HepG2 (cell line): ENCODE data around the gene CLEC4M. TPM values are rescaled to one million over a fixed set of nuclear protein-coding genes. Genes with fewer than 3 reads are reported as not detected.

Source experiments
- ATAC-seq: fragments of 200-7000 bp; cut with Tn5 transposase; 3 replicates; pipeline ENCODE4 v1.9.1; 2020; ENCODE audit warnings: mild to moderate bottlenecking, moderate library complexity
- BruUV-seq: library from RNA; stranded (reverse); fragments of 400-500 nt; replicated peaks from 2 replicates; lab custom pipeline; 2021; lab: Mats Ljungman, UMichigan
- CTCF ChIA-PET: fragments of 300-600 bp; formaldehyde crosslinking; extraction: SDS; loops from one replicate; lab custom pipeline; 2021; ENCODE audit warnings: low total read pairs, inconsistent platforms, low intra/inter-chr PET ratio; lab: Yijun Ruan, JAX
- POLR2A ChIA-PET: fragments of 350-600 bp; sonication (Branson Sonifier 250); formaldehyde crosslinking; loops from one replicate; lab custom pipeline; 2020; ENCODE audit warnings: antibody characterized with exemption, inconsistent platforms; lab: Yijun Ruan, JAX
- DNase-seq: peaks from one replicate; pipeline ENCODE4 v3.0.0-alpha.2; 2015; ENCODE audit warnings: low spot score
- FAIRE-seq: peaks from 3 replicates; lab custom pipeline; 2011; peaks lifted over from hg19 to GRCh38; lab: Jason Lieb, UNC
- H2AFZ ChIP-seq: one replicate; pipeline ENCODE4 v1.6.1; 2011; ENCODE audit warnings: low read length, inconsistent platforms
- H3K27ac ChIP-seq: fragments of 300-600 bp; 3 replicates; pipeline ENCODE4 v1.8.0; 2011; ENCODE audit warnings: mixed run types, mild to moderate bottlenecking, mixed read lengths, low read length, inconsistent platforms; ENCODE audit not compliant: insufficient read depth; ENCODE audit errors: extremely low read length
- H3K27me3 ChIP-seq, 2 experiments: fragments of 200-600 bp in 1 of 2; 2 replicates in 1 of 2; 3 replicates in 1 of 2; pipeline versions ENCODE4 v1.6.0 to v1.8.0; 2011; ENCODE audit warnings: low read length in 2 of 2, mild to moderate bottlenecking in 2 of 2, moderate library complexity in 2 of 2, inconsistent platforms in 1 of 2; ENCODE audit not compliant: insufficient read depth in 2 of 2, control insufficient read depth in 1 of 2
- H3K36me3 ChIP-seq, 2 experiments: fragments of 200-600 bp in 1 of 2; replicated peaks in 1 of 2; 2 replicates in 1 of 2; 3 replicates in 1 of 2; pipeline versions ENCODE4 v1.5.1 to v1.8.0; 2011; ENCODE audit warnings: low read length in 2 of 2, inconsistent platforms in 1 of 2; ENCODE audit not compliant: insufficient read depth in 2 of 2, control insufficient read depth in 1 of 2
- H3K4me1 ChIP-seq: 2 replicates; pipeline ENCODE4 v1.5.1; 2012; ENCODE audit warnings: low read length, inconsistent platforms; ENCODE audit not compliant: insufficient read depth
- H3K4me2 ChIP-seq: 2 replicates; pipeline ENCODE4 v1.6.0; 2011; ENCODE audit warnings: low read depth, low read length, inconsistent platforms
- H3K4me3 ChIP-seq, 3 experiments: fragments of 200-600 bp in 1 of 3; sonication (generic), shearing (Covaris generic) in 1 of 3; replicated peaks in 1 of 3; 2 replicates each; pipeline ENCODE4 v1.5.1; 2011 to 2016; ENCODE audit warnings: low read length in 3 of 3, inconsistent platforms in 2 of 3, low read depth in 2 of 3, mild to moderate bottlenecking in 2 of 3, control low read depth in 1 of 3, mixed read lengths in 1 of 3; ENCODE audit not compliant: insufficient read depth in 1 of 3
- H3K79me2 ChIP-seq: one replicate; pipeline ENCODE4 v1.6.1; 2011; ENCODE audit warnings: low read length, inconsistent platforms; ENCODE audit not compliant: insufficient read depth
- H3K9ac ChIP-seq: 2 replicates; pipeline ENCODE4 v1.6.0; 2011; ENCODE audit warnings: mild to moderate bottlenecking, low read depth, low read length, inconsistent platforms; ENCODE audit not compliant: insufficient read depth
- H3K9me3 ChIP-seq: 2 replicates; pipeline ENCODE4 v1.5.1; 2012; ENCODE audit warnings: mild to moderate bottlenecking, low read length
- H4K20me1 ChIP-seq: 2 replicates; pipeline ENCODE4 v1.6.0; 2011; ENCODE audit warnings: inconsistent platforms, mild to moderate bottlenecking, low read length, moderate library complexity; ENCODE audit not compliant: insufficient read depth
- BCL6 ChIP-seq: IDR thresholded peaks from 2 replicates; pipeline ENCODE4 v1.6.1; 2016; ENCODE audit warnings: missing genetic modification reagents, missing compliant biosample characterization
- CAMTA2 ChIP-seq: sonication (generic); formaldehyde crosslinking; IDR thresholded peaks from 2 replicates; pipeline ENCODE4 v1.4.0; 2020; ENCODE audit warnings: mild to moderate bottlenecking, missing genetic modification reagents, borderline replicate concordance
- CBFB ChIP-seq: sonication (generic); formaldehyde crosslinking; IDR thresholded peaks from 2 replicates; pipeline ENCODE4 v1.4.0; 2020; ENCODE audit warnings: missing genetic modification reagents
- CHD2 ChIP-seq: IDR thresholded peaks from 2 replicates; pipeline ENCODE4 v1.6.1; 2011; ENCODE audit warnings: low read depth, low read length, improper control_type of control experiment
- EEA1 ChIP-seq: sonication (generic); formaldehyde crosslinking; IDR thresholded peaks from 2 replicates; pipeline ENCODE4 v1.5.1; 2020; ENCODE audit warnings: mild to moderate bottlenecking, missing genetic modification reagents, borderline replicate concordance
- HDAC2 ChIP-seq: sonication (generic); formaldehyde crosslinking; IDR thresholded peaks from 2 replicates; pipeline ENCODE4 v1.4.0; 2020; ENCODE audit warnings: missing genetic modification reagents
- IKZF1 ChIP-seq: fragments of 450-650 bp; IDR thresholded peaks from 2 replicates; pipeline ENCODE4 v1.7.1; 2016
- MXD4 ChIP-seq: IDR thresholded peaks from 2 replicates; pipeline ENCODE4 v1.6.1; 2016; ENCODE audit warnings: mild to moderate bottlenecking, missing biosample characterization, missing genetic modification reagents
- REST ChIP-seq, 2 experiments: IDR thresholded peaks; 2 replicates each; pipeline ENCODE4 v1.6.1; 2011 to 2012; ENCODE audit warnings: low read length in 2 of 2, borderline replicate concordance in 1 of 2, low read depth in 1 of 2, mild to moderate bottlenecking in 1 of 2, moderate library complexity in 1 of 2
- SRSF9 ChIP-seq: fragments of 200-400 bp; formaldehyde crosslinking; IDR thresholded peaks from 2 replicates; pipeline ENCODE4 v1.6.1; 2018; ENCODE audit warnings: borderline replicate concordance, mild to moderate bottlenecking, low read depth, low read length; ENCODE audit not compliant: insufficient read depth, poor library complexity, severe bottlenecking
- THAP8 ChIP-seq: sonication (generic); formaldehyde crosslinking; IDR thresholded peaks from 2 replicates; pipeline ENCODE4 v1.5.1; 2020; ENCODE audit warnings: missing genetic modification reagents, mild to moderate bottlenecking, borderline replicate concordance
- ZBTB43 ChIP-seq: sonication (generic); formaldehyde crosslinking; conservative IDR thresholded peaks from 2 replicates; pipeline ENCODE4 v1.4.0; 2020; ENCODE audit warnings: missing genetic modification reagents
- ZNF124 ChIP-seq: sonication (generic); formaldehyde crosslinking; IDR thresholded peaks from 2 replicates; pipeline ENCODE4 v1.4.0; 2020; ENCODE audit warnings: missing genetic modification reagents
- ZNF143 ChIP-seq: sonication (generic); formaldehyde crosslinking; IDR thresholded peaks from 2 replicates; pipeline ENCODE4 v1.4.0; 2020; ENCODE audit warnings: missing genetic modification reagents
- ZNF205 ChIP-seq: IDR thresholded peaks from 2 replicates; pipeline ENCODE4 v1.6.1; 2018; ENCODE audit warnings: missing biosample characterization, missing genetic modification reagents
- ZNF263 ChIP-seq: sonication (generic); formaldehyde crosslinking; IDR thresholded peaks from 2 replicates; pipeline ENCODE4 v1.4.0; 2020; ENCODE audit warnings: missing genetic modification reagents
- ZNF276 ChIP-seq: sonication (generic); formaldehyde crosslinking; IDR thresholded peaks from 2 replicates; pipeline ENCODE4 v1.4.0; 2020; ENCODE audit warnings: mild to moderate bottlenecking, low read depth, missing genetic modification reagents
- ZNF788 ChIP-seq: sonication (generic); formaldehyde crosslinking; IDR thresholded peaks from 2 replicates; pipeline ENCODE4 v1.5.0; 2020; ENCODE audit warnings: mild to moderate bottlenecking, missing genetic modification reagents, borderline replicate concordance
- ZNF816 ChIP-seq: sonication (generic); formaldehyde crosslinking; IDR thresholded peaks from 2 replicates; pipeline ENCODE4 v1.8.0; 2022; ENCODE audit warnings: missing genetic modification reagents, mild to moderate bottlenecking, borderline replicate concordance
- WGBS: methylation state at CpG from one replicate; pipeline ENCODE4 v1.1.6; 2017; ENCODE audit warnings: low lambda C conversion rate; 5-methylcytosine and 5-hydroxymethylcytosine counted together
- in situ Hi-C: cut with HindIII; loops from 2 replicates; pipeline ENCODE4 v1.10.0; 2017; ENCODE audit warnings: low pct_unique_long_range_greater_than_20kb; ENCODE audit not compliant: extremely low pct_ligation_motif_present
- intact Hi-C: fragments of 100-400 bp; cut with micrococcal nuclease; formaldehyde crosslinking; loops from one replicate; pipeline ENCODE4 v1.10.0; 2022; ENCODE audit not compliant: unreplicated experiment
- polyA plus RNA-seq, 8 experiments: library from polyadenylated mRNA; depleted of rRNA in 3 of 8; stranded (reverse) in 7 of 8; unstranded in 1 of 8; fragments of >200 nt; fragmentation: Illumina TruSeq in 4 of 8; extraction: Trizol in 4 of 8; gene quantifications; 2 replicates each; pipeline versions ENCODE4 v1.2.1 to v1.2.3, GENCODE V29; 2011 to 2016; ENCODE audit warnings: low read depth in 4 of 8, missing spikeins in 1 of 8, mixed read lengths in 1 of 8; ENCODE audit not compliant: insufficient read depth in 1 of 8
- total RNA-seq, 5 experiments: library from RNA; depleted of rRNA; stranded (reverse); fragments of >200 nt; fragmentation: Illumina TruSeq; extraction: Trizol; gene quantifications; 2 replicates each; pipeline ENCODE4 v1.2.3, GENCODE V29; 2016; ENCODE audit warnings: low read depth in 1 of 5

CLEC4M gene
- total and polyA plus RNA-seq, 2 of the 13 experiments (the other 11 are each of a cell fraction or from before 2014, with no cell fraction given), result not detected

GRCh38 chr19:7783991-7784423, 21.0 kb downstream of the CLEC4M start:
- Histone ChIP-seq H3K27me3 (peaks cover 2 to 32% of the 10 kb centered on the region in 2 experiments), H2AFZ (no peak overlapping the region), H3K79me2 (no peaks in the 10 kb centered on the region), H3K4me1 (no peaks in the 10 kb centered on the region), H3K9ac (no peak overlapping the region), H4K20me1 (no peaks in the 10 kb centered on the region; the same call in 1 of the 2 replicates), H3K27ac (no peak overlapping the region), H3K36me3 (no peaks in the 10 kb centered on the region), H3K9me3 (no peaks in the 10 kb centered on the region), H3K4me2 (no peak overlapping the region), H3K4me3 (no peak overlapping the region)
- 4% methylated on average over 6 of the region's 8 CpGs for WGBS
- peak; percentile 62 for ATAC-seq
- DNase-seq, result peak; percentile 17
- ChIA-PET POLR2A (no interaction called here), CTCF (no interaction called here)
- no TSS peak for BruUV-seq
- FAIRE-seq, result no peak
- in situ Hi-C loops, result no loop called here
- intact Hi-C loops, result no loop called here
- TF ChIP-seq CBFB (CRISPR knock-in tag) (no peak), THAP8 (CRISPR knock-in tag) (no peak), ZNF143 (no peak), BCL6 (CRISPR knock-in tag) (no peak), ZNF205 (CRISPR knock-in tag) (no peak), ZBTB43 (CRISPR knock-in tag) (no peak), CHD2 (no peak), ZNF788 (no peak), EEA1 (CRISPR knock-in tag) (no peak), ZNF124 (CRISPR knock-in tag) (peak; percentile 85; the same call in 1 of the 2 replicates), ZNF276 (CRISPR knock-in tag) (no peak), ZNF263 (CRISPR knock-in tag) (no peak), IKZF1 (no peak), MXD4 (no peak), CAMTA2 (CRISPR knock-in tag) (no peak), REST (IDR thresholded peaks at IDR 0.05; ENCODE audit: borderline replicate concordance in 1 of 2, low read depth in 1 of 2, low read length in 2 of 2) (peak; percentile 4 to 73; a peak in 3 of 4 replicates), ZNF816 (CRISPR knock-in tag) (no peak), SRSF9 (no peak), HDAC2 (no peak)
